ENCODE results near the gene DNAJA2. TPM values are rescaled to one million over a fixed set of nuclear protein-coding genes. Genes with fewer than 3 reads are reported as not detected.
A peak's percentile ranks its signal among the peaks of the same experiment; 100 is the strongest.

The DNAJA2 gene
- total and polyA plus RNA-seq, 2 experiments from 2014 or later, result 73.3 to 89.4 TPM

- H3K36me3 ChIP-seq (ENCODE audit: low read depth), result peaks cover 10% of the 10 kb centered on the region; the same call in 1 of the 2 replicates
- peak overlapping the region; percentile 93 for H3K4me2 ChIP-seq (ENCODE audit: unreplicated experiment)
- peak overlapping the region; percentile 93 for H3K4me3 ChIP-seq
- peak overlapping the region; percentile 97 for H3K9ac ChIP-seq
- no peaks in the 10 kb centered on the region for H3K9me3 ChIP-seq (ENCODE audit: low read depth)
- peaks cover 8% of the 10 kb centered on the region for H3F3A ChIP-seq (ENCODE audit: insufficient read depth)
- no peaks in the 10 kb centered on the region for H3K27me3 ChIP-seq (replicated peaks; ENCODE audit: insufficient read depth)
- TF ChIP-seq EZH2 (IDR thresholded peaks at IDR 0.05; ENCODE audit: insufficient read depth, poor library complexity, severe bottlenecking) (no peak), EZH2phosphoT487 (IDR thresholded peaks at IDR 0.05; ENCODE audit: insufficient read depth, low read depth) (no peak)
- peak overlapping the region; percentile 84 for H2AFZ ChIP-seq
- DNase-seq, result peak; percentile 51
- H3K4me1 ChIP-seq (ENCODE audit: insufficient read depth), result peaks cover 21% of the 10 kb centered on the region
- H3K27ac ChIP-seq, result peak overlapping the region; percentile 93
- WGBS, 2 experiments (ENCODE audit: low coverage in 1 of 2, low lambda C conversion rate in 2 of 2, missing lambda C conversion rate in 2 of 2), result 47 to 59% methylated on average over 6 of the region's 6 CpGs
- in situ Hi-C loops (cut with MboI), result no loop called here
- H4K20me1 ChIP-seq (ENCODE audit: insufficient read depth), result no peaks in the 10 kb centered on the region
- peaks cover 41% of the 10 kb centered on the region for H3K79me2 ChIP-seq (ENCODE audit: insufficient read depth)
- no peaks in the 10 kb centered on the region for H3K9me2 ChIP-seq (ENCODE audit: insufficient read depth)
Observed at GRCh38 chr16:46974352-46974751, 878 bp upstream of the DNAJA2 start.

GRCh38 chr16:46973996-46974324, 486 bp upstream of the DNAJA2 start:
- Histone ChIP-seq H3K4me1 (ENCODE audit: insufficient read depth) (peaks cover 21% of the 10 kb centered on the region), H3K27me3 (replicated peaks; ENCODE audit: insufficient read depth) (no peaks in the 10 kb centered on the region), H3K4me3 (peak overlapping the region; percentile 93), H3K36me3 (ENCODE audit: low read depth) (peaks cover 14% of the 10 kb centered on the region; the same call in 1 of the 2 replicates), H2AFZ (peak overlapping the region; percentile 84), H3K79me2 (ENCODE audit: insufficient read depth) (peaks cover 45% of the 10 kb centered on the region), H3K9me2 (ENCODE audit: insufficient read depth) (no peaks in the 10 kb centered on the region), H3K27ac (peak overlapping the region; percentile 93), H3F3A (ENCODE audit: insufficient read depth) (peaks cover 8% of the 10 kb centered on the region), H3K4me2 (ENCODE audit: unreplicated experiment) (peak overlapping the region; percentile 93), H3K9ac (peak overlapping the region; percentile 97), H4K20me1 (ENCODE audit: insufficient read depth) (no peaks in the 10 kb centered on the region), H3K9me3 (ENCODE audit: low read depth) (no peaks in the 10 kb centered on the region)
- DNase-seq, result no peak
- TF ChIP-seq EZH2 (IDR thresholded peaks at IDR 0.05; ENCODE audit: insufficient read depth, poor library complexity, severe bottlenecking) (no peak), EZH2phosphoT487 (IDR thresholded peaks at IDR 0.05; ENCODE audit: insufficient read depth, low read depth) (no peak)
- in situ Hi-C loops (cut with MboI), result no loop called here
- WGBS, 2 experiments (ENCODE audit: low coverage in 1 of 2, low lambda C conversion rate in 2 of 2, missing lambda C conversion rate in 2 of 2), result 1 to 2% methylated on average over 14 of the region's 14 CpGs

GRCh38 chr16:46972429-46973206, 856 bp downstream of the DNAJA2 start:
- Histone ChIP-seq H3K4me2 (ENCODE audit: unreplicated experiment) (peak overlapping the region; percentile 93), H3K4me1 (ENCODE audit: insufficient read depth) (peaks cover 21% of the 10 kb centered on the region), H4K20me1 (ENCODE audit: insufficient read depth) (no peaks in the 10 kb centered on the region), H3K9ac (peak overlapping the region; percentile 97), H2AFZ (peak overlapping the region; percentile 72), H3K27me3 (replicated peaks; ENCODE audit: insufficient read depth) (no peaks in the 10 kb centered on the region), H3K9me2 (ENCODE audit: insufficient read depth) (no peaks in the 10 kb centered on the region), H3K79me2 (ENCODE audit: insufficient read depth) (peaks cover 59% of the 10 kb centered on the region), H3K27ac (peak overlapping the region; percentile 93), H3K36me3 (ENCODE audit: low read depth) (peaks cover 27% of the 10 kb centered on the region), H3F3A (ENCODE audit: insufficient read depth) (peaks cover 8% of the 10 kb centered on the region), H3K4me3 (peak overlapping the region; percentile 93), H3K9me3 (ENCODE audit: low read depth) (no peaks in the 10 kb centered on the region)
- TF ChIP-seq EZH2phosphoT487 (IDR thresholded peaks at IDR 0.05; ENCODE audit: insufficient read depth, low read depth) (no peak), EZH2 (IDR thresholded peaks at IDR 0.05; ENCODE audit: insufficient read depth, poor library complexity, severe bottlenecking) (no peak)
- in situ Hi-C loops (cut with MboI), result no loop called here
- WGBS, 2 experiments (ENCODE audit: low coverage in 1 of 2, low lambda C conversion rate in 2 of 2, missing lambda C conversion rate in 2 of 2), result 2% methylated on average over 34 to 46 of the region's 48 CpGs
- peak; percentile 67 for DNase-seq

- Histone ChIP-seq H3K9me2 (ENCODE audit: insufficient read depth) (no peaks in the 10 kb centered on the region), H3F3A (ENCODE audit: insufficient read depth) (peaks cover 8% of the 10 kb centered on the region), H3K36me3 (ENCODE audit: low read depth) (peaks cover 41% of the 10 kb centered on the region), H3K9me3 (ENCODE audit: low read depth) (no peaks in the 10 kb centered on the region), H3K79me2 (ENCODE audit: insufficient read depth) (peaks cover 72% of the 10 kb centered on the region), H4K20me1 (ENCODE audit: insufficient read depth) (no peaks in the 10 kb centered on the region), H3K27me3 (replicated peaks; ENCODE audit: insufficient read depth) (no peaks in the 10 kb centered on the region), H3K4me3 (0 out of 2 replicates have a peak overlapping the region, but pooled peaks have one; percentile 7), H2AFZ (no peak overlapping the region), H3K4me2 (ENCODE audit: unreplicated experiment) (peak overlapping the region; percentile 93), H3K4me1 (ENCODE audit: insufficient read depth) (peaks cover 21% of the 10 kb centered on the region), H3K27ac (no peak overlapping the region), H3K9ac (no peak overlapping the region)
- in situ Hi-C loops (cut with MboI), result no loop called here
- DNase-seq, result no peak
- 95 to 97% methylated on average over 7 of the region's 7 CpGs for WGBS, 2 experiments (ENCODE audit: low coverage in 1 of 2, low lambda C conversion rate in 2 of 2, missing lambda C conversion rate in 2 of 2)
- TF ChIP-seq EZH2phosphoT487 (IDR thresholded peaks at IDR 0.05; ENCODE audit: insufficient read depth, low read depth) (no peak), EZH2 (IDR thresholded peaks at IDR 0.05; ENCODE audit: insufficient read depth, poor library complexity, severe bottlenecking) (no peak)
Observed at GRCh38 chr16:46971271-46971670, 2.2 kb downstream of the DNAJA2 start.
